ENCODE data around the gene KCNS1. TPM values are rescaled to one million over a fixed set of nuclear protein-coding genes. Genes with fewer than 3 reads are reported as not detected.

The KCNS1 gene
- total RNA-seq, 1 experiment from 2014 or later: 10.7 TPM

DNA sequence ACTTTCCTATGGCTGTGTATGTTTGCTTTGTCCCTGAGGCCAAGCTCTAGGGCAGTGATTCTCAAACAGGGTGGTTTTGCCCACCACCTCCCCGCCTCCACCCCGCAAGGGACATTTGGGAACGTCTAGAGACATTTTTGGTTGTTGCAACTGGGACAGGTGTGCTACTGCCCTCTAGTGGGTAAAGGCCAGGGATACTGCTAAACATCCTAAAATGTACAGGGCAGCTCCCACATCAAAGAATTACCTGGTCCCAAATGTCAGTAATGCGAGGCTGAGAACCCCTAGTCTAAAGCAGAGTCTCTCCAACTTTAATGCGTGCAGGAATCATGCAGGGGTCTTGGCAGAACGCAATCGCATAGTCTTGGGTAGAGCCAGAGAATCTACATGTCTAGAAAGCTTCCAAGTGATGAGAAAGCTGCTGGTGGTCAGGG, 5.1 kb downstream of the KCNS1 start:
- Mint-ChIP-seq H3K4me1 (ENCODE audit: low read depth, unreplicated experiment) (peaks cover 9% of the 10 kb centered on the region), H3K27me3 (ENCODE audit: unreplicated experiment) (no peaks in the 10 kb centered on the region), H3K4me3 (ENCODE audit: low read depth, unreplicated experiment) (no peak overlapping the region), H3K36me3 (ENCODE audit: insufficient read depth, unreplicated experiment) (peaks cover 11% of the 10 kb centered on the region), H3K27ac (ENCODE audit: unreplicated experiment) (no peak overlapping the region), H3K9me3 (ENCODE audit: low read depth, unreplicated experiment) (no peaks in the 10 kb centered on the region)
- TF ChIP-seq, protein P1, sequence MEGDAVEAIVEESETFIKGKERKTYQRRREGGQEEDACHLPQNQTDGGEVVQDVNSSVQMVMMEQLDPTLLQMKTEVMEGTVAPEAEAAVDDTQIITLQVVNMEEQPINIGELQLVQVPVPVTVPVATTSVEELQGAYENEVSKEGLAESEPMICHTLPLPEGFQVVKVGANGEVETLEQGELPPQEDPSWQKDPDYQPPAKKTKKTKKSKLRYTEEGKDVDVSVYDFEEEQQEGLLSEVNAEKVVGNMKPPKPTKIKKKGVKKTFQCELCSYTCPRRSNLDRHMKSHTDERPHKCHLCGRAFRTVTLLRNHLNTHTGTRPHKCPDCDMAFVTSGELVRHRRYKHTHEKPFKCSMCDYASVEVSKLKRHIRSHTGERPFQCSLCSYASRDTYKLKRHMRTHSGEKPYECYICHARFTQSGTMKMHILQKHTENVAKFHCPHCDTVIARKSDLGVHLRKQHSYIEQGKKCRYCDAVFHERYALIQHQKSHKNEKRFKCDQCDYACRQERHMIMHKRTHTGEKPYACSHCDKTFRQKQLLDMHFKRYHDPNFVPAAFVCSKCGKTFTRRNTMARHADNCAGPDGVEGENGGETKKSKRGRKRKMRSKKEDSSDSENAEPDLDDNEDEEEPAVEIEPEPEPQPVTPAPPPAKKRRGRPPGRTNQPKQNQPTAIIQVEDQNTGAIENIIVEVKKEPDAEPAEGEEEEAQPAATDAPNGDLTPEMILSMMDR (IDR thresholded peaks at IDR 0.05; ENCODE audit: unreplicated experiment): peak; percentile 76
- peak; percentile 75 for DNase-seq
- CTCF ChIA-PET: interaction anchor here (0.6 to 4.0 kb wide), 28 partner anchors 9 to 208 kb away, joined by 3 to 70 read pairs (median 6); partner anchors contain the start of gene WFDC12
- intact Hi-C loops (cut with micrococcal nuclease; ENCODE audit: unreplicated experiment): loop anchor here (1.0 kb wide), 1 partner anchor 85 kb away; no protein-coding TSS in a partner anchor
- BruUV-seq (replicated peaks): no TSS peak

DNA sequence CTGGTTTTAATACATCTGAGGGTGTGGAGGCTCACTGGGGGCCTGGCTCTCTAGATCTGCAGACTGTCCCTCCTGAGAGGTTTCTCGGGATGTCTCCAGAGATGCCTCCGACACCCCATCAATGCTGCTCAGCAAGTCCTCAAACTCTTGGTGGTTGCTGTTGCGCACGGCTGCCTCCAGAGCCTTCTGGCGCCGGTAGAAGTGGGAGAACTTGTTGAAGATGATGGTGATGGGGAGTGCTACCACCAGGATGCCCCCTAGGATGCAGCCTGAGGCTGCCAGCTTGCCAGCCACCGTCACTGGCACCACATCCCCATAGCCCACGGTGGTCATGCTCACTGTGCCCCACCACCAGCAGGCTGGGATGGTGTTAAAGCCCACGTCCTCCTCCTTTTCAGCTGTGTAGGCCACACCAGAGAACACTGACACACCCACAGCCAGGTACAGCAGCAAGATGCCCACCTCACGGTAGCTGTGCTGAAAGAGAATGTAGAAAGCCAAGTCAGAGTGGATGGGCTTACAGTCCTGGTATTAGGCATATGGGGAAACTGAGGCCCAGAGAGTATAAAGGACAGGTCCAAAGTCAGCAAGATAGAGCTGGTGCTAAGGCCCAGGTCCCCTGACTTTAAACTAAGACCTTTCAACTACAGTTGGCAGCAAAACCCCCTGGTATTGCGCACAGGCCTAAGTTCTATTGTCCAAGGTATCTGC, 5.9 kb downstream of the KCNS1 start:
- no peak overlapping the region for H3K4me3 Mint-ChIP-seq (ENCODE audit: low read depth, unreplicated experiment)
- H3K27ac Mint-ChIP-seq (ENCODE audit: unreplicated experiment): no peak overlapping the region
- H3K9me3 Mint-ChIP-seq (ENCODE audit: low read depth, unreplicated experiment): no peaks in the 10 kb centered on the region
- peaks cover 1% of the 10 kb centered on the region for H3K4me1 Mint-ChIP-seq (ENCODE audit: low read depth, unreplicated experiment)
- intact Hi-C loops (cut with micrococcal nuclease; ENCODE audit: unreplicated experiment): loop anchor here (1.0 kb wide), 1 partner anchor 84 kb away; no protein-coding TSS in a partner anchor
- TF ChIP-seq, protein P1 (IDR thresholded peaks at IDR 0.05; ENCODE audit: unreplicated experiment): no peak
- peaks cover 6% of the 10 kb centered on the region for H3K36me3 Mint-ChIP-seq (ENCODE audit: insufficient read depth, unreplicated experiment)
- CTCF ChIA-PET: interaction anchor here (0.6 to 4.0 kb wide), 22 partner anchors 10 to 386 kb away, joined by 3 to 70 read pairs (median 6); no protein-coding TSS in a partner anchor
- BruUV-seq (replicated peaks): no TSS peak
- DNase-seq: no peak
- no peaks in the 10 kb centered on the region for H3K27me3 Mint-ChIP-seq (ENCODE audit: unreplicated experiment)

DNA sequence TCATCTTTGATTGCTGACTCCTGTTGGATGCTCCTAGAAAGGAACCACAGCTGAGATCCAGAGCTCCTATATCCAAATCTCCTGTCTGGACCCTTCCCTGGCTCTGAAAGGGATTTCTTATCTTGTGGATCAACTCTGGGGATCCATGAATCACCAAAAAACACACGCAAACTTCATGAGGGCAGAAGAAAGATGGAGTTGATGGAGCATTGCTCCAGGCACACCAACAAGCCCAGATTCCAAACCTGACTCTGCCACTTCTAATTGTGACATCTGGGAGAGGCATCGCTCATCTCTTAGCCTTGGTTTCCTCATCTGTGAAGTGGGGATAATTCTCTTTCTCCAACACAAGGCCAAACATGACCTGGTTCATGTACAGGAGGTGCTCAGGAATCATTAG, 6.7 kb downstream of the KCNS1 start:
- intact Hi-C loops (cut with micrococcal nuclease; ENCODE audit: unreplicated experiment): no loop called here
- Mint-ChIP-seq H3K4me3 (ENCODE audit: low read depth, unreplicated experiment) (no peak overlapping the region), H3K36me3 (ENCODE audit: insufficient read depth, unreplicated experiment) (peaks cover 6% of the 10 kb centered on the region), H3K9me3 (ENCODE audit: low read depth, unreplicated experiment) (no peaks in the 10 kb centered on the region), H3K4me1 (ENCODE audit: low read depth, unreplicated experiment) (no peaks in the 10 kb centered on the region), H3K27me3 (ENCODE audit: unreplicated experiment) (no peaks in the 10 kb centered on the region), H3K27ac (ENCODE audit: unreplicated experiment) (no peak overlapping the region)
- BruUV-seq (replicated peaks): no TSS peak
- DNase-seq: no peak
- TF ChIP-seq, protein P1 (IDR thresholded peaks at IDR 0.05; ENCODE audit: unreplicated experiment): no peak
- CTCF ChIA-PET: interaction anchor here (2.9 to 4.0 kb wide), 2 partner anchors 11 to 50 kb away, joined by 25 to 70 read pairs; no protein-coding TSS in a partner anchor

- Mint-ChIP-seq H3K36me3 (ENCODE audit: insufficient read depth, unreplicated experiment) (peaks cover 6% of the 10 kb centered on the region), H3K4me1 (ENCODE audit: low read depth, unreplicated experiment) (no peaks in the 10 kb centered on the region), H3K4me3 (ENCODE audit: low read depth, unreplicated experiment) (no peak overlapping the region), H3K27me3 (ENCODE audit: unreplicated experiment) (no peaks in the 10 kb centered on the region), H3K27ac (ENCODE audit: unreplicated experiment) (no peak overlapping the region), H3K9me3 (ENCODE audit: low read depth, unreplicated experiment) (no peaks in the 10 kb centered on the region)
- TF ChIP-seq, protein P1 (IDR thresholded peaks at IDR 0.05; ENCODE audit: unreplicated experiment): no peak
- intact Hi-C loops (cut with micrococcal nuclease; ENCODE audit: unreplicated experiment): no loop called here
- CTCF ChIA-PET: no interaction called here
- no TSS peak for BruUV-seq (replicated peaks)
- no peak for DNase-seq
Observed at GRCh38 chr20:45092898-45093297, 8.0 kb downstream of the KCNS1 start.
